IPS-15b (cell line): Measurements from ENCODE around the gene CLDN1.

Experiments
- H3K27me3 ChIP-seq: one replicate; pipeline ENCODE4 v1.6.1; 2013; ENCODE audit warnings: low read length; ENCODE audit not compliant: control insufficient read depth, insufficient read depth
- H3K36me3 ChIP-seq: one replicate; pipeline ENCODE4 v1.6.1; 2013; ENCODE audit warnings: low read length; ENCODE audit not compliant: control insufficient read depth, insufficient read depth
- H3K4me1 ChIP-seq: one replicate; pipeline ENCODE4 v1.6.1; 2013; ENCODE audit warnings: mild to moderate bottlenecking, low read length; ENCODE audit not compliant: control insufficient read depth, insufficient read depth
- H3K4me3 ChIP-seq: one replicate; pipeline ENCODE4 v1.5.1; 2013; ENCODE audit warnings: low read depth, low read length
- H3K9ac ChIP-seq: one replicate; pipeline ENCODE4 v1.6.1; 2013; ENCODE audit warnings: low read depth, mild to moderate bottlenecking, low read length
- H3K9me3 ChIP-seq: one replicate; pipeline ENCODE4 v1.6.1; 2013; ENCODE audit warnings: mild to moderate bottlenecking, low read length; ENCODE audit not compliant: control insufficient read depth, insufficient read depth

The CLDN1 gene

GRCh38 chr3:190306513-190307163, 15.6 kb downstream of the CLDN1 start:
- H3K4me1 ChIP-seq, result no peaks in the 10 kb centered on the region
- H3K4me3 ChIP-seq, result no peak overlapping the region
- H3K27me3 ChIP-seq, result no peaks in the 10 kb centered on the region
- no peak overlapping the region for H3K9ac ChIP-seq
- H3K36me3 ChIP-seq, result no peaks in the 10 kb centered on the region
- H3K9me3 ChIP-seq, result no peaks in the 10 kb centered on the region

GRCh38 chr3:190306026-190306425, 16.2 kb downstream of the CLDN1 start:
- Histone ChIP-seq H3K27me3 (no peaks in the 10 kb centered on the region), H3K9ac (no peak overlapping the region), H3K4me1 (no peaks in the 10 kb centered on the region), H3K36me3 (no peaks in the 10 kb centered on the region), H3K4me3 (no peak overlapping the region), H3K9me3 (no peaks in the 10 kb centered on the region)

GRCh38 chr3:190305406-190305805, 16.8 kb downstream of the CLDN1 start:
- Histone ChIP-seq H3K27me3 (no peaks in the 10 kb centered on the region), H3K4me3 (no peak overlapping the region), H3K9me3 (no peaks in the 10 kb centered on the region), H3K9ac (no peak overlapping the region), H3K36me3 (no peaks in the 10 kb centered on the region), H3K4me1 (no peaks in the 10 kb centered on the region)

DNA sequence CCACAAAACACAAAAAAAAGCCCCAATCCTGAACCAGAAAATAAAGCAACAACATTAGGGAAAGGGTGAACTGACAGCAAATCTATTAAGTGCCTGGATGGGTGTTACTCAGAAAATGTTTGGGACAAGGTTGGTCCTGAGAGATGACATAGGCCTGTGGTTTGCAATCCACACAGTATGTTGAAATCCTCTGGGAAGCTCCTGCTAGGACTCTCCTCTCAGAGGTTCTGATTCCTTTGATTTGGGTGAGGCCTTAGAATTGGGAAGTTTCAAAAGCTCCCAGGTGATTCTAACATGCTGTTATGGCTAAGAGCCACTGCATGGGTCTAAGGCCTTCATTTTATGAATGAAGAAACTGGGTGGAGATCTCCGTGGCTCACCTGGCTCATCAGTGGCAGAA, 18.4 kb downstream of the CLDN1 start:
- Histone ChIP-seq H3K9me3 (no peaks in the 10 kb centered on the region), H3K36me3 (no peaks in the 10 kb centered on the region), H3K9ac (no peak overlapping the region), H3K27me3 (no peaks in the 10 kb centered on the region), H3K4me3 (no peak overlapping the region), H3K4me1 (no peaks in the 10 kb centered on the region)

DNA sequence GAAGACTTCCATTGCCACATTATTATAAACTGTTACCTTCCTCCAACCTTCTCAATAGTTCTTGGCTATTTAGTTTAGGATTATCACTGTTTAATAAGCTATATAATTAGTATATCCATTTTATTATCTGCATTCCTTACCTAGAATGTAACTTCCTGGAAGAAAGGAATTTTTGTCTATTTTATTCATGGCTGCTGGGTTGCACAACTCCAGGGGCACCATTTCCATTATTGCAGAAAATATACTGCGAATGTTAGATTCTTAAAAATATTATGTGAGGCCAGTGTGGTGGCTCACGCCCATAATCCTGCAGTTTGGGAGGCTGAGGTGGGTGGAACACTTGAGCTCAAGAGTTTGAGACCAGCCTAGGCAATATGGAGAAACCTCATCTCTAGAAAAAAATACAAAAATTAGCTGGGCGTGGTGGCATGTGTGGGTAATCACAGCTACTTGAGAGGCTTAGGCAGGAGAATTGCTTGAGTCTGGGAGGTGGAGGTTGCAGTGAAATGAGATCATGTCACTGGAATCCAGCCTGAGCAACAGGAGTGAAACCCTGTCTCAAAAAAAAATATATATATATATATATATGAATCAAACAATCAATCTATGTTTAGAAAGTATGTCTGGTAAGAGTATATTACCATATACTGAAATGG, 19.9 kb downstream of the CLDN1 start:
- no peaks in the 10 kb centered on the region for H3K4me1 ChIP-seq
- no peaks in the 10 kb centered on the region for H3K27me3 ChIP-seq
- H3K36me3 ChIP-seq, result no peaks in the 10 kb centered on the region
- no peak overlapping the region for H3K4me3 ChIP-seq
- no peaks in the 10 kb centered on the region for H3K9me3 ChIP-seq
- no peak overlapping the region for H3K9ac ChIP-seq

GRCh38 chr3:190301591-190301990, 20.7 kb downstream of the CLDN1 start:
- Histone ChIP-seq H3K9me3 (no peaks in the 10 kb centered on the region), H3K27me3 (no peaks in the 10 kb centered on the region), H3K9ac (no peak overlapping the region)

DNA sequence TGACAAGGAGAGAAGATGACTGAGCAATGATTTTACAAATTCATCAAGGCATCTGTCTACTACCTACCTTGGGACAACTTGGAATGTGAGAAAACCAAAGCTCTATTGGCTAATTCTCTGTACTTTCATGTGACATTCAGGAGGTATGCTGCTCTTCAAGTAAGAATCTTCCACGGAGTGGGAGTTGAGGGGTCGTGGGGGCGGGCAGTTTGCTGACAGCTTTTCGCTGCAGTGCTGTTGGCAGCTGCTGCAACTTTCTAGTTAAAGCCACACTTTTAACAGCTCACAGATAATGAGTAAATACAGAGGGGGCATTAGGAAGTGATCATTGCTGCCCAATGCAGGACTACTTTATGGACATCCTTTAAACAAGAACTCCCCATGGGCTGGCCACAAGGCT, 22.3 kb downstream of the CLDN1 start:
- Histone ChIP-seq H3K4me1 (no peaks in the 10 kb centered on the region), H3K9me3 (no peaks in the 10 kb centered on the region), H3K36me3 (no peaks in the 10 kb centered on the region), H3K9ac (no peak overlapping the region), H3K4me3 (no peak overlapping the region), H3K27me3 (no peaks in the 10 kb centered on the region)

More at GRCh38 chr3:190301591-190301990, 20.7 kb downstream of the CLDN1 start:
- Histone ChIP-seq H3K4me1 (no peaks in the 10 kb centered on the region), H3K36me3 (no peaks in the 10 kb centered on the region), H3K4me3 (no peak overlapping the region)

DNA sequence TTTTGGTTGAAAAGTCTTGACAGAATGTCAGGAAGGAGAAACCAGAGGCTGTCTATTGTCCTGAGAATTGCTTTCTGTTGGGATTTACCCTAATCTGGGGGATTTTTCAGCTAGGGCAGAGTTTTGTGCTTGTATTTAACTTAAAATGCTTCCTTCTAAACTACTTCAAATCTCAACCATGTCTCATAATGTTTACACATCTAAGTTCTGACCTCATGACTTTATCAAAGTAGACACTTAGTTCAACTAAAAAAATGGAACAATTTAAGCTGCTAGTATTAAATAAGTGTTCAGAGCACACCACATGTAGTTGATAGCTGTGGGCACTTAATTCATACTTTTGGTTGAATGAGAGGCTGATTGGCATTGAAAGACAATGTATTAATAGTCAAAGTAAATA, 28.2 kb downstream of the CLDN1 start:
- H3K4me3 ChIP-seq, result no peak overlapping the region
- H3K36me3 ChIP-seq, result no peaks in the 10 kb centered on the region
- H3K4me1 ChIP-seq, result no peaks in the 10 kb centered on the region
- no peaks in the 10 kb centered on the region for H3K9me3 ChIP-seq
- H3K27me3 ChIP-seq, result no peaks in the 10 kb centered on the region
- H3K9ac ChIP-seq, result no peak overlapping the region

GRCh38 chr3:190293621-190294020, 28.6 kb downstream of the CLDN1 start:
- H3K27me3 ChIP-seq, result no peaks in the 10 kb centered on the region
- H3K4me1 ChIP-seq, result no peaks in the 10 kb centered on the region
- H3K9me3 ChIP-seq, result no peaks in the 10 kb centered on the region
- no peaks in the 10 kb centered on the region for H3K36me3 ChIP-seq
- no peak overlapping the region for H3K9ac ChIP-seq
- no peak overlapping the region for H3K4me3 ChIP-seq

- no peak overlapping the region for H3K9ac ChIP-seq
- H3K4me3 ChIP-seq, result no peak overlapping the region
- H3K36me3 ChIP-seq, result no peaks in the 10 kb centered on the region
- H3K27me3 ChIP-seq, result no peaks in the 10 kb centered on the region
- no peaks in the 10 kb centered on the region for H3K9me3 ChIP-seq
- no peaks in the 10 kb centered on the region for H3K4me1 ChIP-seq
These were observed 30.2 kb downstream of the CLDN1 start for GRCh38 chr3:190291994-190292584.

DNA sequence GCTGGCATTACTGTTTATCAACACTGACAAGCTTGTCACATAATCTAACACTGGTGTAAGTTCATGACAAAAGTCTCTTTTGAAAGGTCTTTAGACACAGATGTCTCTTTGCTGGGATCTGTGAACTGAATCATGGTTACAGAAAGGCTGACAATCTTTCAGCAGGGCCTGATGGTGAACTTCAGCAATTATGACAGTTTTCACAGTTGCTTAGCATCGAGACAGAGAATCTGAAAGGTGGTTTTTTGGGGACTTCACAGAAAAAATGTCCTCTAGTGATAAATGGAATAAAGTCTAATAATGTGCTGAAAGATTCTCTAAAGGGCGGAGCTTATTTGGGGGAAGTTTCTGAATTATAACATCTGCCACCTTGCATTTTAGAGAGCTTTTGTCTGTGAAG, 32.3 kb downstream of the CLDN1 start:
- H3K36me3 ChIP-seq, result no peaks in the 10 kb centered on the region
- no peak overlapping the region for H3K4me3 ChIP-seq
- H3K9ac ChIP-seq, result no peak overlapping the region
- no peaks in the 10 kb centered on the region for H3K9me3 ChIP-seq
- H3K27me3 ChIP-seq, result no peaks in the 10 kb centered on the region
- no peaks in the 10 kb centered on the region for H3K4me1 ChIP-seq

DNA sequence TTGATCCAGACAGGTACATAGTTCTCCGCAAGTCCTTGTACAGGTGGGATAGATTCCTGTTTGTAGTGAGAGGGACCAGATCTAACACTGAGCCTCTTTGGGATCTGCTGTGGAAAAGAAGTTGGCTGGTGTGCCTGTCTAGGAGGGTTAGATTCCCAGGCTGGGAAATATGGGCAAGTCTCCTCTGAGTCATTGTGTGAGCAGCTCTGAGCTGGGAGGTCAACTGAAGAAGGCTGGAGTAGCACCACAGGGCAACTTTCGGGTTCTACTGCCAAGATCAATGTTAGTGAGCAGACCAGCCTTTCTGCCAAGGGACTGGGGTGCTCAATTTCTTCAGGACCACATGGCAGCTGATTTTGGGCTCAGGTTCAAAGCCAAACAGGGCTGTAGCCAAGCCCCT, 33.4 kb downstream of the CLDN1 start:
- Histone ChIP-seq H3K4me3 (no peak overlapping the region), H3K9me3 (no peaks in the 10 kb centered on the region), H3K4me1 (no peaks in the 10 kb centered on the region), H3K27me3 (no peaks in the 10 kb centered on the region), H3K36me3 (no peaks in the 10 kb centered on the region), H3K9ac (no peak overlapping the region)
